Epithelial cell of proximal tubule (primary cell): ENCODE data around the gene SLC15A3. TPM values are rescaled to one million over a fixed set of nuclear protein-coding genes. Genes with fewer than 3 reads are reported as not detected.

Source experiments
- DNase-seq: peaks from one replicate; pipeline ENCODE4 v3.0.0-alpha.2; 2011; ENCODE audit warnings: low read depth
- H3K4me3 ChIP-seq: 2 replicates; pipeline ENCODE4 v1.5.1; 2011; ENCODE audit warnings: low read depth, mild to moderate bottlenecking, low read length
- total RNA-seq: library from RNA; depleted of rRNA; stranded (reverse); fragments of >200 nt; gene quantifications from 2 replicates; pipeline ENCODE4 v1.2.3, GENCODE V29; 2015
- TF ChIP-seq, protein P1 (sequence below): conservative IDR thresholded peaks from 2 replicates; pipeline ENCODE4 v1.5.1; 2012; ENCODE audit warnings: low read depth, mild to moderate bottlenecking, low read length

The SLC15A3 gene
- 0.43 and 0.86 TPM in 2 replicates for total RNA-seq

DNA sequence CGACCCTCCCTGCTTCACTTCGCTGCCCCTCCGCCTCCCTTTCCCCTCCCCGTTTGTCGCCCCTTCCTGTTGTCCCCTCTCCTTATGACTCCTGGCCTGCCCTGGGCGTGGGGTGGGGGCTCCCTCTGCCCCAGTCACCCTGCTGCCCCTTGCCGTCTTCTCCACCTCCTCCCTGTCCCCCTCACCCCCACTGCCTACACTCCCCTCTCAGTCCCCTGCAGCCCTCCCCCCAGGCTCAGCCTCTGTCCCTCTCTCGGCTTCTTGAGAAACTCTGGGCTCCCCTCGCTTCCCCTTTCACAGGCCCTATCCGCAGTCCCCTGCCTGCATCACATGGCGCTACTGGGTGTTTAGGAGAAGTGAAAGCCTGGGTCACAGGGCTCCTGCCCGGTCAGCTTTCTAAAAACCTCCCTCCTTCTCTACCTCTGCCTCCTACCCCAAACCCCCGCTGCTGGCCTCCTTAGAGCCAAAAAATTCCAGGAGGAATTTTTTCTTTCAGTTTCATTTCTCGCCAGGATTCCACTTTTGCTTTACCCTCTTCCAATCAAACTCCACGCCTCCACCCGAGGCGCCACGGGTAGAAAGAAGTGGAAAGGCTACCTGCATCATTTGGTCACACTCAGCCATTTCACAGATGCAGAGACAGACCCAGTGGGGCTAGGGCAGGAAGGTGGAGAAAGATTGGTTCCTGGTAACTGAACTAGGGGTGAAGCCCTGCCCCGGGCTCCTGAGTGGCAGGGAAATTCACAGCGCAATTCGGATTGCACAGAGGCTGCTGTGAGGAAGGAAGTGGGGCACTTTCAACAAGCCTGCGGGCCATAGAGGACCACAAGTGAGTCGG, at the start of gene SLC15A3:
TSS of gene SLC15A3 (minus strand) at position 273 of the 838 bp plus-strand sequence. CDS start 625 bp downstream, outside the sequence.
- peak within 1 kb of the TSS; percentile 47 for H3K4me3 ChIP-seq
- TF ChIP-seq, protein P1, sequence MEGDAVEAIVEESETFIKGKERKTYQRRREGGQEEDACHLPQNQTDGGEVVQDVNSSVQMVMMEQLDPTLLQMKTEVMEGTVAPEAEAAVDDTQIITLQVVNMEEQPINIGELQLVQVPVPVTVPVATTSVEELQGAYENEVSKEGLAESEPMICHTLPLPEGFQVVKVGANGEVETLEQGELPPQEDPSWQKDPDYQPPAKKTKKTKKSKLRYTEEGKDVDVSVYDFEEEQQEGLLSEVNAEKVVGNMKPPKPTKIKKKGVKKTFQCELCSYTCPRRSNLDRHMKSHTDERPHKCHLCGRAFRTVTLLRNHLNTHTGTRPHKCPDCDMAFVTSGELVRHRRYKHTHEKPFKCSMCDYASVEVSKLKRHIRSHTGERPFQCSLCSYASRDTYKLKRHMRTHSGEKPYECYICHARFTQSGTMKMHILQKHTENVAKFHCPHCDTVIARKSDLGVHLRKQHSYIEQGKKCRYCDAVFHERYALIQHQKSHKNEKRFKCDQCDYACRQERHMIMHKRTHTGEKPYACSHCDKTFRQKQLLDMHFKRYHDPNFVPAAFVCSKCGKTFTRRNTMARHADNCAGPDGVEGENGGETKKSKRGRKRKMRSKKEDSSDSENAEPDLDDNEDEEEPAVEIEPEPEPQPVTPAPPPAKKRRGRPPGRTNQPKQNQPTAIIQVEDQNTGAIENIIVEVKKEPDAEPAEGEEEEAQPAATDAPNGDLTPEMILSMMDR = no peak
- DNase-seq = no peak

DNA sequence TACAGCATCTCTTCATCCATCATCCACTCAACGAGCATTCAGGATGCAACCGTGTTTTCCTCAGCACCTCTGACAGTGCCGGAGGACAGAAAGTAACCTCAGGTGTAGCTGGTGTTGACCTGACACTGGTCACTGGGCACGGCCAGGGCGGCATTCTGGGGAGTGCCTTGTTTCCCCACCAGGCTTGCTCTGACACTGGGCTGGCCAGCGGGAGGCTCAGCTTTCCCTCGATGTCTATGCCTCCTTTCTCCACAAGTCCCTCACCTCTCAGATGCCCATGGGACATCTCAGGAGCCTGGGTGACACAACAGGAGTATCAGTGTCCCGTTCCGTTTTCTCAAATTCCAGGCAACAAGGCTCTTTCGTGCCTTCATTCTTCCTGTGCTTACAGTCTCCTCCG, 48.5 kb upstream of the SLC15A3 start:
- TF ChIP-seq, protein P1 = no peak
- no peak overlapping the region for H3K4me3 ChIP-seq
- no peak for DNase-seq

- TF ChIP-seq, protein P1 = no peak
- no peak overlapping the region for H3K4me3 ChIP-seq
- no peak for DNase-seq
Observed at GRCh38 chr11:60996381-60997138, 44.6 kb upstream of the SLC15A3 start.

DNA sequence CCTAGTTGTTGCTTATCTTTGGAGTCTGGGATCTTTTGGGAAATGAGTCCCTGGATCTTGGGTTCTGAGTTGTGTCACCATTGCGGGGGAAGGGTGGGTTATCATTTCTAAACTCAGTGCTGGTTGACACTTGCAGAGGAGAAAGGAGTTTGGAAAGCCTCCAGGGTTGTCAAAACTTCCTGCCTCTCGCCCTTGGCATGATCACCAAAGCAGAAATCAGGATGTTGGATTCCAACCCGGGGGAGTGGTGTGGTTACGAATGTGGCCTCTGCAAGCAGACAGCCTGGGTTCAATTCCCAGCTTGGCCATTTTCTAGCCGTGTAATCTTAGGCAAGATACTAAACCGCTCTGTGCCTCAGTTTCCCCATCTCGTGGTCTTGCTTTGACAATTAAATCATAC, 43.8 kb upstream of the SLC15A3 start:
- H3K4me3 ChIP-seq = no peak overlapping the region
- TF ChIP-seq, protein P1 = no peak
- DNase-seq = no peak

DNA sequence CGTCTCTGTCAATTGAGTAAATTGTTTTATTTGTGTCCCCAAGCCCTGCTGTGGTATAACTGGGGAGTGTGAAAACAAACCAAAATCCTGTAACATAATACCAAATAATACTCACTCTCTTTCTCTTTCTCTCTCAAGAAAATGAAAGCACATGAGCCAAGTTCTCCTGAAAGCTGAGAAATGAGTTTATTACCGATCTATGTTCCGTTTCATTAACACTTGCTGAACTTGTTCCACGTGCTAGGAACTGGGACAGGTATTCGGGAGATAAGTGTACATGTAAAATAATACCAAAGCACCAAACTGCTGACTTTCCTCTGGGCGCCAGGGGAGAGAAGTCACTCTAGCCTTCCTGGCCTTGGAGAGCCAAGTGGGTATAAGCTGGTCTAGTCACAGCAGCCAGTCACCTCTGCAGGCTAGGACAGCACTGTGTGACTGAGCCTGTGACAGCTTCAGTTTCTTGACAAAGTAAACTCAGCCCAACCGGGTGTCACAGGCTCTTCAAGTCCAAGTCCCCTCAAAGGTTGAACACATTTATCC, 42.6 kb upstream of the SLC15A3 start:
- DNase-seq = no peak
- TF ChIP-seq, protein P1 = no peak
- H3K4me3 ChIP-seq = no peak overlapping the region

DNA sequence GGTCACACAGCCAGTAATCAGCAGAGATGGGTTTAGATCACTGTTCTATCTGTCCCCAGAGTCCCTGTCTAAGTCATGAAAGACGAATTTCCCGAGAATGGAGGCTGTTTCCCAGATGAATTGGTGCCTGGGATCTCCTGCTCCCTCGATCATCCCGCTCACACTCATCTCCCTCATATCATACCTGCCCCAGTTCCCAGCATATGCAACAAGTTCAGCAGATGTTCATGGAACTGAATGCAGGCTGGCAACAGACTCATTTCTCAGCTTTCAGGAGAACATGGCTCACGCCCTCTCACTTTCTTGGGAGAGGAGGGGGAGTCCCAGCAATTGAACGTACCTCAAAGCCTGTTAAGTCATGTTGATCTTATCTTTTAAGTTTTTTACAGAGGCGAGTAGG, 41.6 kb upstream of the SLC15A3 start:
- DNase-seq = no peak
- TF ChIP-seq, protein P1 = no peak
- H3K4me3 ChIP-seq = no peak overlapping the region
